ENCODE data around the gene SPECC1L.
"Not testable (repeated sequence)": the region's sequence is repeated elsewhere in the genome, so short reads cannot be mapped to it uniquely, and the experiment has no call there.

The SPECC1L gene

GRCh38 chr22:24285245-24285644, 14.6 kb downstream of the SPECC1L start:
- DNase-seq: peak; percentile 36

- not testable (repeated sequence) for DNase-seq
Measured at GRCh38 chr22:24287212-24287611, 16.6 kb downstream of the SPECC1L start.

- not testable (repeated sequence) for DNase-seq
Measured at GRCh38 chr22:24287801-24288200, 17.2 kb downstream of the SPECC1L start.

- no peak for DNase-seq
Measured at GRCh38 chr22:24289114-24289513, 18.5 kb downstream of the SPECC1L start.

- no peak for DNase-seq
Measured at GRCh38 chr22:24289741-24290163, 19.1 kb downstream of the SPECC1L start.

- no peak for DNase-seq
Measured at GRCh38 chr22:24290459-24290858, 19.8 kb downstream of the SPECC1L start.

- DNase-seq: no peak
Measured at GRCh38 chr22:24291515-24292201, 21.0 kb downstream of the SPECC1L start.

GRCh38 chr22:24292202-24292830, 21.7 kb downstream of the SPECC1L start:
- DNase-seq: not testable (repeated sequence)

GRCh38 chr22:24294913-24295312, 24.3 kb downstream of the SPECC1L start:
- not testable (repeated sequence) for DNase-seq

GRCh38 chr22:24298497-24299155, 28.0 kb downstream of the SPECC1L start:
- DNase-seq: not testable (repeated sequence)

GRCh38 chr22:24300522-24300921, 29.9 kb downstream of the SPECC1L start:
- peak; percentile 16 for DNase-seq

- DNase-seq: no peak
Measured at GRCh38 chr22:24302591-24302990, 32.0 kb downstream of the SPECC1L start.

GRCh38 chr22:24303007-24303406, 32.4 kb downstream of the SPECC1L start:
- DNase-seq: no peak

- DNase-seq: no peak
Measured at GRCh38 chr22:24304062-24304675, 33.5 kb downstream of the SPECC1L start.

GRCh38 chr22:24305260-24305692, 34.6 kb downstream of the SPECC1L start:
- DNase-seq: peak; percentile 58

GRCh38 chr22:24310969-24311368, 40.3 kb downstream of the SPECC1L start:
- no peak for DNase-seq

GRCh38 chr22:24315367-24315966, 44.8 kb downstream of the SPECC1L start:
- no peak for DNase-seq

GRCh38 chr22:24316264-24316663, 45.6 kb downstream of the SPECC1L start:
- not testable (repeated sequence) for DNase-seq

- not testable (repeated sequence) for DNase-seq
Measured at GRCh38 chr22:24317511-24317910, 46.9 kb downstream of the SPECC1L start.

- DNase-seq: no peak
Measured at GRCh38 chr22:24319451-24319850, 48.8 kb downstream of the SPECC1L start.

- DNase-seq: no peak
Measured at GRCh38 chr22:24321999-24322398, 51.4 kb downstream of the SPECC1L start.

GRCh38 chr22:24322522-24322921, 51.9 kb downstream of the SPECC1L start:
- no peak for DNase-seq

GRCh38 chr22:24323233-24323632, 52.6 kb downstream of the SPECC1L start:
- no peak for DNase-seq

All from CD4-positive, alpha-beta T cell treated with Interleukin-4 for 4 hours (primary cell).